Stimulated activated CD4-positive, alpha-beta T cell treated with anti-CD3 and anti-CD28 coated beads, Interleukin-4, amount 100 ng/mL, for 4 hours (primary cell): ENCODE results near the gene GORAB.

Source experiments
- DNase-seq, 2 experiments: peaks; one replicate each; pipeline ENCODE4 v3.0.0-alpha.2; 2020

The GORAB gene, protein sequence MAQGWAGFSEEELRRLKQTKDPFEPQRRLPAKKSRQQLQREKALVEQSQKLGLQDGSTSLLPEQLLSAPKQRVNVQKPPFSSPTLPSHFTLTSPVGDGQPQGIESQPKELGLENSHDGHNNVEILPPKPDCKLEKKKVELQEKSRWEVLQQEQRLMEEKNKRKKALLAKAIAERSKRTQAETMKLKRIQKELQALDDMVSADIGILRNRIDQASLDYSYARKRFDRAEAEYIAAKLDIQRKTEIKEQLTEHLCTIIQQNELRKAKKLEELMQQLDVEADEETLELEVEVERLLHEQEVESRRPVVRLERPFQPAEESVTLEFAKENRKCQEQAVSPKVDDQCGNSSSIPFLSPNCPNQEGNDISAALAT

DNA sequence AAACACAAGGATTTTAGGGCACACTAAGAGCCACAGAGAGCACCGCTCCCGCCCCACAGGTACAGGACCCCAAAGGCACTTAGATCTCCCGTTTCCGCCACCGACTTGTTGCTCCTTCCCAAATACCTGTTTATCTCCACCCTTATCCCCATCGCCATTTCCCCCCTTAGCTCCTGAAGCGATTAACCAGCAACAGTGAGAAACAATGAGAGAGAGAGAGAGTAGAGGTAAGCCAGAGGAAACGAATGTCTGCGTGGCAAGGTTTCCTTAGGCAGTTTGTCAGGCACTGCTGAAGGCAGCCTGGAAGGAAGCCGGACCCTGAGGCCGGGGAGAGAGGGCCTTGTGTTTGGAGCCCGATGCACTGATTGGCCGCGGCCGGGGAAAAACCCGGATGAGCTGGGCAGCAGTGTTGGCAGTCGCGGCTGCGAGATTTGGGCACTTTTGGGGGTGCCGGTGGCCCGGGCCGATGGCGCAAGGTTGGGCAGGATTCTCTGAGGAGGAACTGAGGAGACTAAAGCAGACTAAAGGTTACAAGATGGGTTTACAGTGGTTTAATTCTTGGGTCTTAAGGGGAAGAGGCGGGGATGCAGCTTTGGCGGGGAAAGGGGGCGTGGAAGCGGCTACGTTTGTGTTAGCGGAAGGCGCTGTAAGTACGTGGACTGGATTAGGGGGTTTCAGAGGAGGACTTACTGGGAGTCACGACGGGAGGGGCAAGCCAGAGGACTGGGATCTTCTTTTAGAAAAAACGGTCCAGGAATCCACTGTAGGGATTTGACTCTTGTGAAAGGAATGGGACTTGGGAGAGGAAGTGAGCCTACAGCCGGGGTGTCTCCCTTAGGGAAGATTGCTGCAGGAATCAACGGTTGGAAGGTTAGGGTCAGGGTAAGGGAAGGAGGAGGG, at the start of gene GORAB:
GORAB (plus strand) TSS at position 409 of the 900 bp plus-strand sequence; CDS start at position 467, 58 bp downstream.
- peak; percentile 74 to 77 for DNase-seq

DNA sequence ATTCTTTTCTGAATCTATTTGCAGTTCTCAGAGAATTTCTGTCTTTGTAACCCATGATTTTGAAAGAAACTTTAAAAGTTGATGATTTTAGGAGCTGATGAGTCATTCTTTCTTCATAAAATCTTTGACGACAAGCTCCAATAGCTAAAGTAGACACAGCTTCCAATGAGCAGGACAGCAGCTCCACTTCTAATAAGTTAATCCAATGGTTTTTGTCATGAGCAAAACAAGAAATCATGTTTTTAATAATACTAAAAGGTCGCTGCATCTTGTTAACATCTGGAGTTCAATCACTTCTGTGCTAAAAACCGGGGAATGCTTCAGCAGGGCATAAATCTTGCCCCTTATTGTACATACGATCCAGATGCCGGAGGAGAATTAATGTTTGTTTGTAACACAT, 48.9 kb upstream of the GORAB start:
- no peak for DNase-seq

DNA sequence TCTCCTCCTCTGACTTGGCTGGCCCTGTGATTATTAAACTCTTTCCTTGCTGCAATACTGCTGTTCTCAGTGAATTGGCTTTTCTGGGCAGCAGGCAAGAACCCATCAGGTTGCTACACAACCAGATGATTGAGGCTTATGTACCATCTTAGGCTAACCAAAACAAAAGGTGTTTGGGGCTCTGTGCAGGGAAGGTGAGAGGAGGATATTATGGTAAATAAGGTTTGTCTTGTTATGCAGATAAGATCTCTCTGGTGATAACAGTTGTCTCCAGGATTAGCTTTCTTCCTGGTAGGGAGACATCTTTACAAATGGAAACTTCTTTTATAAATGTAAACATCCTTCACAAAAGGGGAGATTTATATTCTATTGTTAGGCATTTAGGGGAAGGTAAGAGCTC, 44.5 kb upstream of the GORAB start:
- DNase-seq, result no peak

DNA sequence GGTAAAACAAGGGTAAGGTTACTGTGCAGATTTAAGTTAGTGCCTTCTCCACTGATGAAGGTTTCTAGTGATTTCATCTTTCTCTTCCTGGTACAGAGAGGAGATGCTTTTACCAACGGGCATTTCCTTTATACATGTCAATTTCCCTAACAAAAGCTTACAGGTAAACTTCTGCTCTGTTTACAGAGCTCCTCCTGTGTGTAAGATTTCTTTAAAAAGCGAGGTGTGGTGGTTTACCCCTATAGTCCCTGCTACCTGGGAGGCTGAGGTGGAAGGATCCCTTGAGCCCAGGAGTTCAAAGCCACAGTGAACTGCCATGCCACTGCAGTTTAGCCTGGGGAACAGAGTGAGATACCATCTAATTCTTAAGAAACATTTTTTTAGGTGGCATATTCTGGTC, 40.7 kb upstream of the GORAB start:
- DNase-seq, result no peak

DNA sequence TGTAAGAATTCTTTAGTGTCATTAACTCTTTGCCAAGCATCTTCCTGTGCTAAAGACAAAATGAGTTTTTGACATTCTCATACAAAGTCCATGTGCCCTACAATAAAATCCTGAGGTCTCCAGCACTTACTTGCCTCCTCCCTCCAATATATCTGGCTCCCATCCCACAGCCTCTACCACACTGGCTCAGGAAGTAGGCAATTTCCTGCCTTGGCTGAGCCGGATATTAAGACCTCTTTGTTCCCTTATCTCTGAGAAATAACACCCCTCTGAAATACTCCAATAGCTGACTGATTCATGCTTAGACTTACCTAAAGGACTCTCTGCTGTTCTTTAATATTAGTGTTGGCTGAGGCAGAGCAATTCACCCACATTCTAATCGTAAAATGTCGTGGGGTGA, 37.6 kb upstream of the GORAB start:
- no peak for DNase-seq

DNA sequence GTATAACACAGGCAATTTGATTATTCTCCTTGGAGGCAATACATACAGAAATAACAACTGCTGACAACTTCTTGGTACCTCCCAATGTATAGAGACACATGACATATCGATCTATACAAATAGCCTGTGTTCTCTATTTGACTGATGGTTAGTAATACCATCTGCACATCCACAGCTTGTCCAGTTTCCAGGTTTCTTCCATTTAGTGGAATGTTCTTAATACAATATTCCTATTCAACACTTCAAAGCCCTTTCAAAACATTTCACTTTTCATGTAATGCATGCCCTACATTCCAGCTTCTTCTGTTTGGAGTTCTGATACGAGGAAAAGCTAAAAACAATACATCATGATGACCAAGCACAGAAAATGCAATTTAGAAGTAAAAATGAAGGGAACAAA, 37.0 kb upstream of the GORAB start:
- DNase-seq, result no peak

DNA sequence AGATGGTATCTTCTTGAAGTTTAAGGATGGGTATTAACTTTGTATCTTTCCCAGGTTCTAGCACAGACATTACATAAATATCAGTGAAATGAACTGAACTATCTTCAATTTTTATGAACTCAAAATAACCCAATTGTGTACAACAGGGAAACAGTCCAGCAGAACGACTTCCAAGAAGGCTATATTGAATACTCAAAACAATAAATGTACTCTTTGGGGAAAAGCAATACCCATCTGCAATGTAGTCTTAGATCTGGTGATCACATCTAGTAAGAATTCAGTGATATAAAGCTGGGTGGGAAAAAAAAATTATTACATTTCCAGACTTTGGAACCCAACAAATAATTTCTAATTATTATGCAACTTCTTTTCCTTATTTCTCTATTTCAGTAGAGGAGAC, 33.1 kb upstream of the GORAB start:
- DNase-seq, result no peak

DNA sequence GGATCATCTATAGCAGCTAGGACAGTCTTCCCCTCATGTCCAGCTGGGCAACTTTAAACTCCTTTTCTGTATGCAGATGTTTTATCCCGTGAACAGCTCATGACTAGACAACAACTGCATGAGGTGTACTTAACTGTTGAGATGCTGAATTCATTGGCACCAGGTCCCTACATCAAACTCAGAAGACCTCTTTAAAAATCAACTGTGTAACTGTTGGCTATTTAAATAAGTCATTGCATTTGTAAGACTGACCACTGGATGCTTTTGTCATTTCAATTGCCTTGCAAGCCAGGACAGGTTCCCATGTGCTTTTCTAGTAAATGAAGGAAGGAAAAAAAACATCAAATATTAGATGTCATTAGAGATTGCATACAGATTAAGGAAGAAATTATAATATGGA, 28.3 kb upstream of the GORAB start:
- no peak for DNase-seq

DNA sequence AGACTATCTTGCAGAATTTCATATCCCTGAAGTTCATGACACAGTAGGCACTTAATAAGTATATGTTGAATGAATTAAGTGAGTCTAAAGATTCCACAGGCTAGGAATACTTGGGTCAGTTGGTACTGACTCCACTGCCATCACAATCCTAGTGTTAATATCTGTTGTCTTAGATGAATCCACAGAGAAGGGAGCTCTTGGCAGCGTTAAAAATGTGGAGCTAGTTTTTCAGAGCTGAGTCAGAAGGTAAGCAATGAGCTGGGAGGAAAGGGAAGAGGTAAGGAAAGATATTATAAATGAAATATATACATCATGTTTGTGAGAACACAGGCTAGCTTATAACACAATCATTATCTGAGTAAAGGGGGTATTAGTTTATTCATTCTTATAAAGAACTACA, 21.8 kb upstream of the GORAB start:
- DNase-seq, result no peak

DNA sequence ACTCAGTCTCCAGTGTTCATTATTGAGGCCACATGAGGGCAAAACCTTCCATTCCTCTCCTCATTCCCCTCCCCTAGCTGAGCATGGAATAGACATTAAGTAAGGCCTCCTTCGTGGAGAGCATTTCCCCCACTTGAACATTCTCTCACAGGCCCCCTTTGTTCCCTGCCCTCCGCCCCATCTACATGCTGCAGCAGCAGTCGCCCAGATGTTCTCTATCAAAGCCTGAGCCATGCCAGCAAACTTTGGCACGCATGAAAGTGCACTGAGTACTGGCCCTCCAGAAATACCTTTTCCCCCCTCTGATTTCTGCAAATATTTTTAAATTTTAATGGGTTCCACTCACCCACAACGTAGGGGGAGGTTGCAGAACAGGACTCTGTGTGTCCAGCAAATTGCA, 20.9 kb upstream of the GORAB start:
- no peak for DNase-seq

DNA sequence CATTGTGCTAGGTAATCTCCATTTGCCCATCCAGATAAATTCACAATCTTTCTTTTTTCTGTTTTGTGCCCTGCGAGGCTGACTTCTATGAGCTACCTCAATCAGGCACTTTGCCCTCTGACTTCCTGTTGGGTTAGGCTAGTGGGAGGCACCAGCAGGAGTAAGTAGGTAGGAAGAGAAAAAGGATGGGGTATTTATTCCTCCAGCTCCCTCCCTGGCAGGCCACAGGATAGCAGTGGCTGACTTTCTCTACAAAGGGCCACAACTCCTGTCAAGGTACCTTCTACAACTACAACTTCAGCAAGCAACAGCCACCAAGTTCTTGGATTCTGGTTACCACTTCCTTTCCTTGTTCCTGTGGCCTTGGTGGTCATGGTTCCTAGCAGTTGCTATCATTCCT, 18.8 kb upstream of the GORAB start:
- no peak for DNase-seq

DNA sequence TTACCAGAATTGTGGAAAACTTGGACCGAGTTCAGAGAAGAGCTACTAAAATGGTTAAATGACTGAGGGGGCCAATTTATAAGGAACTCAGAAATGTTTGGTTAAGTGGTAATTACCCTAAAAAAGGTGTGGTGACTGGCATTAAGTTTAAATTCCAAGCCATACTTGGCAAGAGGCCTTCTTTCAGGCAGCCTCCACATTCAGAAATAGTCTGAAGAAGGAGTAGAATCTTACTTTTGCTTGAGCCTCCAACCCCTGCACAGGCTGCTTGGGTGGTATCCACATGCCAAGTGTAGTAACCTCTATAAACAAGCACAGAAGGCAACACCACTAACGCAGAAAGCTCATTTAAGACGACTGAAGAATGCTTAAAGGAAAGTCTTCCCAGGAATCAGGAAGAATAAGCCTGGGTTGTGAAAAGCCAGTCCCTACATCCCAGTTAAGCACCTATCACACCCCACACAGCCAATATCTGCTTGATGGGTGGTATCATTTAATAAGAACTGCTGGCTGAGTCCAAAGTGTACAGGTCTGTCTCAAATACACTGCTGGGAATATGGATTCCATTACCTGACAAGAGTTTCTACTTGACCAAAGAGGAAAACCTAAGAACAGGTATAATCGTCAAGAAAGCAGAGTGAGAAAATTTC, 13.7 kb upstream of the GORAB start:
- DNase-seq, result no peak

DNA sequence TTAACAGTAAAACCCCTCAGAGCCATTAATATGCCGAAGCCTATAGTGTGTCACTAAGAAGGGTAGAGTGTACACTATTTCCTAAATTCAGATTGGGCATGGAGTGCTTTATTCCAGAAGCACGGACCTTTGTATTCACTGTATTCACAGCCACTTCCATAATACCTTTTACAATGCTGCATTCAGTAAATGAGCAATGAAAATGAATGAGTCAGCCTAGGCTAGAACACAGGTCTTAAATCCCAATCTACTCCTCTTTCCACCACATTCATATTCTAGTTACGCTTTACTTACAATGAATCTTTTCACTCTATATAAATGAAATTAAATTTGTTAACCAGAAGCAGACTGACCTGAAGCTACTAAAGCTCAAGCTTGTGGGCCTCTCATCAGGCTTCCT, 13.0 kb upstream of the GORAB start:
- DNase-seq, result no peak

DNA sequence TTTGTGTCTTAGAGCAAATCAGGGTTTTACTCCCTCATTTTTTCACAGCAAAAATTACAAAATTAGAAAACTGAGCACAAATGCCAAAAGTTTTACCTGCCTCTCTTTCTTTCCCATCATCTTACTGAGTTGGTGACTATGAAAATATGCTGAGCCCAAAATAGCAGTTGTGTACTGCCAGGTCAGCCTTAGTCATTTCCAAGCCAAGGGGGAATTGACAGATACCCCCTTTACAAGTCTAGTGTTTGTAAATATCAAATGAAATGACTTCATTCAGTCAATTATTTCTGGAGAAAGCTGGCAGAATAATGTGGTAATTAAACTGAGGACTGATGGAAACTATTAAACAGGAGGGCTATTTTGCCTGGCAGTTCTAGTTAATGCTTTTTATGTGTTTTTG, 11.4 kb upstream of the GORAB start:
- DNase-seq, result no peak

DNA sequence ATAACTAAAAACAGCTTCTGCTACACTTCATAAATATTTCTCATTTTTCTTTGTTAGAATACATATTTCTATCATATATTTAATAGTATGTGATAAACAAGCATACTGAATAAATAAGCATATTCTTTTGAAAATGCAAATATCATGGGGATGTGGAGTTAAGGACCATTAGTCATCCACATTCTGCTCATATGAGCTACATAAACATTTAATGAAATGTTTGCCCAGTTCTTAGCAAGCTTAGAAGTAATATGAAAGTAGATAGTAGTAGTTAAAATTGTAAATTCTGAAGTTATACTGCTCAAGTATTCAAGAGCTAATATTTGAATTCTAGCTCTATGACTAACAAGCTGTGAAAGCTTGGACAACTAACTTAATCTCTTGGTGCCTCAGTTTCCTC, 10.1 kb upstream of the GORAB start:
- DNase-seq, result no peak

DNA sequence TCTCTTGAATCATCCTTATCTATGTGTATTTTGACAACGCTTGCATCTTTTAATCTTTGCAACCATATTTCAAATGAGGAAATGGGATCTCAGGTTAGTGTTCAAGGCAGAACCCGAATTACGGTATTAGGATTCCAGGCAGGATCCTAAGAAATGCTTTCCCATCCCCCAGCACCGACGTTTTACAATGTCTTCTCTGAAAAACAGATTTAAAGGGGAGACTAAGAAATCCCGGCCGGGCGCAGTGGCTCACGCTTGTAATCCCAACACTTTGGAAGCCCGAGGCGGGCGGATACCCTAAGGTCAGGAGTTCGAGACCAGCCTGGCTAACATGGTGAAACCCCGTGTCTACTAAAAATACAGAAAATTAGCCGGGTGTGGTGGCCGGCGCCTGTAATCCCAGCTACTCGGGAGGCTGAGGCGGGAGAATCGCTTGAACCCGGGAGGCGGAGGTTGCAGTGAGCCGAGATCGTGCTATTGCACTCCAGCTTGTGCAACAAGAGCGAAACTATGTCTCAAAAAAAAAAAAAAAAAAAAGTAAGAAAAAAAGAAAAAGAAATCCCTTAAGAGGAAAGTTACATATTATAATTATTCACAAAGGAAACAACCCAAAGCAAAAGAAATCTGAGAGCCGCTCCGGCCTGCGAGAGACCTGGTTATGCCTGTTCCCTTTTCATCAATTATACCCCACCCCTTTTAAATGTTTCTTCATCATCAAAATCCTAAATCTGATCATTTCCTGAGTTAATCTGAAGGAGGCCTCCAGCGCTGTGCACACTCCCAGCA, 801 bp upstream of the GORAB start:
- DNase-seq, result peak in 1 of 2 experiments; percentile 1

DNA sequence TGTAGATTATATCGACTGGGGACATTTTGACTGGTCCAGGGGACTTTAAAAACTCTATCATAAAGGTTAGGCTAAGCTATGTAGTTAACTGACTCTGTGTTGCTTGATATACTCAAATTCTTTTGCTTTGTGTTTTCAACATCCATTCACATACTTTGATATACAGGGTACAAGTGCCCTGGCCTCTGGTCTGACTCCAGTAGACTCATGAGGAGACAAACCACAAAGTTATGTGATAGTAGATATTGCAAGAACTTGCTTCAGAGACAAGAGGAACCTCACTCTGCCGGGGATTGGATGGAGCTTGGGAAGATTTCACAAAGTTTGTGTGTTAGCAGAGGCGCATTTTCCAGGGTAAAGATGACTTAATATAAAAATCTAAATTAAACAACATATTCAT, 1.3 kb downstream of the GORAB start:
- DNase-seq, result no peak

DNA sequence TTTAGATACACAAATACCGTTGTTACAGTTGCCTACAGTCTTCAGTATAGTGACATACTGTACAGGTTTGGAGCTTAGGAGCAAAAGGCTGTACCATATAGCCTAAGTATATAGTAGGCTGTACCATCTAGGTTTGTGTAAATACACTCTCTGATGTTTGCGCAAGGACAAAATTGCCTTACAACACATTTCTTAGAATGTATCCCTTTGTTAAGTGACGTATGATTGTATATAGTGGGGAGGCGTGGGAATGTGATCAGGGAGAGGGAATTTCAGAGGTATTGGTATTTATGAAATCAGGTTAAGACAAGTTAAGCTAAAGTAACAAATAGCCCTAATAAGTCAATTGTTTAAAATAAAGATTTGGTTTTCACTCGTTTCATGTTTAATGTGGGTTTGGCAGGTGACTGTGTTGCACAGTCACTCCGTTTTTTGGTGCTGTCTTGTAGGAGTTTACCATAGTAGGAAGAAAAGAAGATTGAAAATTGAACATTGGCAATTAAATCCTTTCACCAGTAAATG, 2.7 kb downstream of the GORAB start:
- DNase-seq, result no peak

DNA sequence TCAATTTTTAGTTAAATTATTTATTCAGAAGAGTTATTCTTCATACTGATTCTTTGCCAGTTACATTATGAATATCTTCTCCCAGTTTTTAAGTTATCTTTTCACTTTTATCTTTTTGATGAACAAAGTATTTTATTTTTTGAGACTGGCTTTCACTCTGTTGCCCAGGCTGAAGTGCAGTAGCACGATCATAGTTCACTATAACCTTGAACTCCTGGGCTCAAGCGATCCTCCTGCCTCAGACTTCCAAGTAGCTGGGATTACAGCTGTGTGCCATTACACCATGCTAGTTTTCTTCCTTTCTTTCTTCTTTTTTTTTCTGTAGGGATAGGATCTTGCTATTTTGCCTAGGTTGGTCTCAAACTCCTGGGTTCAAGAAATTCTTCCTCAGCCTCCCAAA, 3.5 kb downstream of the GORAB start:
- no peak for DNase-seq

DNA sequence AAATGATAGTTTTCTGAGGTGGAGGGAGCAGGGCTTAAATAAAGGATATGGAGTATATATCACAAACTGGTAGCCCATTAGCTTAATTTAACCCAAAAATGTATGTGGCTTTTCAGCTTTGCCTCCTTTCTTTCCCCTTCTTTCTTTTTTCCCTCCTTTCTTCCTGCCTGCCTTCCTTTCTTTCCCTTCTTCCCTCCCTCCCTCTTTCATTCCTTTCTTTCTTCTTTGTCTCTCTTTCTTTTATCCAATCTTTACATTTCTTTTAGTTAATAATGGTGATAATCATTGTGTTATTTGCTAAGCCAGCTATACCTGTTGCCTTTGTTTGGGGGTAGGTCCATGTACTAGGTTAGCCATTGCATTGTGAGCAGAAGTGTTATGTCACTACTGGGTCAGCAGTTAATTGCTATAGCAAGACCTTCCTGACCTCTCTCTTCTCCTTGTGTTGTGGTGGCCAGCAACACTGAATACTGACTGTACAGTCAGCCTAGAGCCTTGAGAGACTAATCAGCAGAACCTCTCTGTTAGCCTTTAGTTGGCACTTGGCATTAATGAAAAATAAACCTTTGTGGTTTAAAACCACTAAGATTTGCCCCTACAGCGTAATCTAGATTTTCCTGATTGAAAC, 5.1 kb downstream of the GORAB start:
- DNase-seq, result no peak

DNA sequence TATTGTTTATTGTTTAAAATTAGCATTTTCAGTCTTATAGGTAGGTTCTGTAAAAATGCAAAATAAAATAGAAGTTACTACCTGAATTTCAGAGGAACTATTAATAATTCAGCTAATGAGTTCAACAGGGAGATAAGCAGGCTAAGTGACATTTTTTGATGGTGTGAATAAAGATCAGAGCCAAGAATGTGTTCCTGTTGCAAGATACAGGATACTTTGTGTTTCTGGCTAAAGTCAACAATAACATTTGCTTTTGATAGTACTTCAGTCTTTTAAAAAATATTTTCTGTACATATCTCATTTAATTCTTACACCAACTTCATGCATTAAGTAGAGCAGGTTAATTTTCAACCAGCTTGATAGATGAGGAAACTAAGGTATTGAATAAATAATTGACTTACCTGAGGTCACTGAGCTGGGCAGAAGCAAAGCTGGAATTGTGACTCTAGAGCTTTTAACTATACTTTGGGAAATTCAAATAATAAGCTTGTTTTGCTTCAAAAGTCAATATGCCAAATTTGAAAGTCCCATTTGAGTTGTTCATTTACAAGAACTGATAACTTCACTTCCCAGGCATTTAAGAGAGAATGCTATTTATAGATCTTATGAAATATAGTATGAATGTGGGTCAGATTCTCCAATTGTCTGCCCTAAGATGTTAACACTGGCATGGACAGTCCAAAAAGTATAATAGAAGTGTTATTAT, 6.0 kb downstream of the GORAB start:
- DNase-seq, result no peak

DNA sequence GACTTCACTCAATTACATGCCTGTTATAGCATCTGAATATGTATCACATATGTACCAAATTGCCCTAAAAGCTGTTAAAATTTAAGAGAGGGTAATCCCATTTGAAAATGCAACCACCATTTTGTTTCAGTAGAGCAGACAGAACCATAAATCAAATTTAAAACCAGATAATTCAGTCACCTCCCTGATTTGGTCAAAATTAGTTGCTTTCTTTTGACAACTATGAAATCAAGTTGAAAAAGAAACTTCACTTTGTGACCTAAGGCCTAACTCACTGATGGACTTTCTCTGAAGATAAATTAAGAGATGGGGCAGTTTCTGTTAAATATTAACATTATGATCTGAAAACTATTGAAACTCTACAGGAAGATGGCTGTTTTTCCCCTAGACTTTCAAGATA, 6.7 kb downstream of the GORAB start:
- no peak for DNase-seq
